ENCODE results near the gene SH3PXD2A. TPM values are rescaled to one million over a fixed set of nuclear protein-coding genes. Genes with fewer than 3 reads are reported as not detected.

The SH3PXD2A gene
- total RNA-seq, 1 donor from 2014 or later, result 35.2 TPM

DNA sequence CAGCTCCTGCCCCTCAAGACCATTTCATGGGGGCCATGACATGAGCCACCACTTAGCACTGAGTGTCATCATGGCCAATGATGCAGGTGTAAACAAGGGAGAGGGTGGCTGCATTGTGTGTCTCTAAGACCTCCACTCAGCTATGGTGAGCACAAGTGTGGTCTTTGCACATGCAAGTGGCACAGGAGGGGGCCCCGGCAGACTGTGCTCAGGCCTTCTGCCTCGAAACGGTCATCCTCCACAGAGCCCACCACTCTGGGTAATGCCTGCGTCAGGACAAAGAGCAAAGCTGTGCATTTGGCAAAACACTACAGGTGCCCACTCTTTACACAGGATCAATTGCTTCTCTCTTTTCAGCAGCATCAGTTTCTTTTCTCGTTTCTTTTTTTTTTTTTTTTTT is 125.5 kb downstream of the SH3PXD2A start:
- Histone ChIP-seq H3K4me3 (no peak overlapping the region), H3K4me1 (no peaks in the 10 kb centered on the region), H3K9me3 (no peaks in the 10 kb centered on the region), H3K36me3 (no peaks in the 10 kb centered on the region), H3K27ac (no peak overlapping the region), H3K27me3 (no peaks in the 10 kb centered on the region)
- intact Hi-C loops (cut with DNase I), result no loop called here
- DNase-seq (no peak), ATAC-seq (no peak)
- TF ChIP-seq CTCF (IDR thresholded peaks at IDR 0.05), result no peak

DNA sequence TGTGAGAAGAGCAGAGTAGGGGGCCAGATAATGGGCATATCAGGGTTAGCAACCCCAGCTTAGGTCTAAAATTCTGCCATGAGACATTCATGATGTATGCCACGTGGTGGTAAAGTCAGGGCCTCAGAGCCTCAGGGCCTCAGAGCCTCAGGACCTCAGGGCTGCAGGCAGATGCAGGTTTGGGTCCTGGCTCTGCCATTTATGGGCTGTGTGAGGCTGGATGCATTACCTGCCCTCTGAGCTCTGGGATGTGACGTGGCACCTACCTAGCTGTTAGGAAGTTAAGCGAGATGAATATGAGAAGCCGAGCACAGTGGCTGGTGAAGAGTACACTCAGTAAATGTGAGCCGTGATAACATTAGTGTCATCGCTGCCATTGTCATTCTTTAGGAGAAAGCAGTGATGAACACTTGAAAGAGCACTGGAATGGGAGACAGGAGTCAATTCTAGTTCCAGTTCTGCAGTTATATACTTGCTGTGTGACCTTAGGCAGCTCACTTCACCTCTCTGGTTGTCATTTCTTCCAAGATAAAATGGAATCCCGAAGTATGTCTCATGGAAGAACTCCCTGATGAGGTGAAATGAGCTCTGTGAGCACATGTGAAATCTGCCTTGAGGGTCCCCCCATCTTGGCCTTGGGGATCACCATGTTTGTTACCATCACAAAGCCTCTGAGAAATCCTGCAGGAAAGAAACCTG is 127.2 kb downstream of the SH3PXD2A start:
- Histone ChIP-seq H3K4me3 (no peak overlapping the region), H3K4me1 (no peaks in the 10 kb centered on the region), H3K27me3 (no peaks in the 10 kb centered on the region), H3K9me3 (no peaks in the 10 kb centered on the region), H3K36me3 (no peaks in the 10 kb centered on the region), H3K27ac (no peak overlapping the region)
- no peak for TF ChIP-seq CTCF (IDR thresholded peaks at IDR 0.05)
- ATAC-seq (no peak), DNase-seq (no peak)
- intact Hi-C loops (cut with DNase I), result no loop called here

DNA sequence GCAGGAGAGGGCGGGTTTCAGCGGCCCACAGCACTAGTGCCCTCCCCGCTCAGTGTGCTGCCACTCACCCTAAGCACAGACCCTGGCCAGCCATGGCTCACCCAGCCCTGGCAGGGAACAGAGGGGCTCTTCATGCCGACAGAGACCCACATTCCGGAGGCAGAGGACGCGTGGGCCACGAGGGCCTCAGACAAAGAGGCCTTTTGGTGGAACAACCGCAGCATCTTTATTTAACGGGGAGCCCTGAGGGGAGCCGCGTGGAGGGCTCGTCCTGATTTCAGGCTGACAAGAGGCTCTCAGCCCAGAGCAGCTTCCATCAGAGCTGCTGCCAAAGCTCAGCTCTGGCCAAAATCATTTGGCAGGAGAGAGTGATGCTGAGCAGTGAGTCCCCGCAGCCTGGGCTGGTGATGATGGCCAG is 127.8 kb downstream of the SH3PXD2A start:
- H3K36me3 ChIP-seq, result no peaks in the 10 kb centered on the region
- no peak overlapping the region for H3K4me3 ChIP-seq
- no peaks in the 10 kb centered on the region for H3K4me1 ChIP-seq
- H3K9me3 ChIP-seq, result no peaks in the 10 kb centered on the region
- no peaks in the 10 kb centered on the region for H3K27me3 ChIP-seq
- DNase-seq, result no peak
- ATAC-seq, result no peak
- intact Hi-C loops (cut with DNase I), result no loop called here
- TF ChIP-seq CTCF (IDR thresholded peaks at IDR 0.05), result no peak
- H3K27ac ChIP-seq, result no peak overlapping the region

DNA sequence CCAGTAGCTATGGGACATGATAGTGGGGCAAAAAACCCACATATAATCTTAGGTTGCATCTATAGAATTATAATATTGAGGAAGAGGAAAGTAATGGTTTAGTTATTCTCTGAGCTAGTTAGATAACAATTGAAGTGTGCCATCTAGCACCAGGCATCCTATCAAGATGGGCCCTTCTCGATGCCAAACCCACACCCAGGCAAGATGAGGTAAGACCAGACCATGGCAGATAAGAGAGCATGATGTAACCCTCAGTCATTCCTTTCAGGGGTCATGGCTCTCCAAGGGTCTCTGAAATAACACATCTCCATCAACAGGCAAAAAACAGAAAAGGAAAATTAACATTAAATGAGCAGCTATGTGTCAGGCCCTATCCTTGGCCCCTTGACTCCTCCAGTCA is 128.7 kb downstream of the SH3PXD2A start:
- H3K27ac ChIP-seq, result no peak overlapping the region
- TF ChIP-seq CTCF (IDR thresholded peaks at IDR 0.05), result no peak
- no peaks in the 10 kb centered on the region for H3K4me1 ChIP-seq
- ATAC-seq, result no peak
- H3K4me3 ChIP-seq, result no peak overlapping the region
- no peaks in the 10 kb centered on the region for H3K9me3 ChIP-seq
- DNase-seq, result no peak
- no peaks in the 10 kb centered on the region for H3K27me3 ChIP-seq
- H3K36me3 ChIP-seq, result no peaks in the 10 kb centered on the region
- intact Hi-C loops (cut with DNase I), result no loop called here

- no peaks in the 10 kb centered on the region for H3K9me3 ChIP-seq
- DNase-seq (no peak), ATAC-seq (no peak)
- no peaks in the 10 kb centered on the region for H3K27me3 ChIP-seq
- no peaks in the 10 kb centered on the region for H3K4me1 ChIP-seq
- intact Hi-C loops (cut with DNase I), result no loop called here
- no peak overlapping the region for H3K27ac ChIP-seq
- no peaks in the 10 kb centered on the region for H3K36me3 ChIP-seq
- no peak overlapping the region for H3K4me3 ChIP-seq
- TF ChIP-seq CTCF (IDR thresholded peaks at IDR 0.05), result no peak
Measured at GRCh38 chr10:103725242-103725641, 130.1 kb downstream of the SH3PXD2A start.

- ATAC-seq (no peak), DNase-seq (no peak)
- Histone ChIP-seq H3K27me3 (no peaks in the 10 kb centered on the region), H3K4me1 (no peaks in the 10 kb centered on the region), H3K9me3 (no peaks in the 10 kb centered on the region), H3K27ac (no peak overlapping the region), H3K36me3 (no peaks in the 10 kb centered on the region), H3K4me3 (no peak overlapping the region)
- intact Hi-C loops (cut with DNase I), result no loop called here
- no peak for TF ChIP-seq CTCF (IDR thresholded peaks at IDR 0.05)
Measured at GRCh38 chr10:103724771-103725170, 130.6 kb downstream of the SH3PXD2A start.
